Mesodermal cell (in vitro differentiated cells): ENCODE results near the gene CDO1.
"Not testable (repeated sequence)": the region's sequence is repeated elsewhere in the genome, so short reads cannot be mapped to it uniquely, and the experiment has no call there.

Source experiments
- H3K27ac ChIP-seq: 2 replicates; pipeline ENCODE4 v1.7.0; 2013; ENCODE audit warnings: mild to moderate bottlenecking, low read depth, low read length, moderate library complexity; ENCODE audit not compliant: severe bottlenecking
- H3K36me3 ChIP-seq: 2 replicates; pipeline ENCODE4 v1.7.1; 2013; ENCODE audit warnings: mild to moderate bottlenecking, low read length, moderate library complexity; ENCODE audit not compliant: control insufficient read depth, insufficient read depth
- H3K4me1 ChIP-seq: one replicate; pipeline ENCODE4 v1.7.1; 2013; ENCODE audit warnings: mild to moderate bottlenecking, low read length; ENCODE audit not compliant: insufficient read depth, control insufficient read depth, poor library complexity, severe bottlenecking
- H3K4me3 ChIP-seq: 2 replicates; pipeline ENCODE4 v1.7.0; 2013; ENCODE audit warnings: low read length, control low read depth, mild to moderate bottlenecking; ENCODE audit not compliant: insufficient read depth, poor library complexity, severe bottlenecking; ENCODE audit errors: extremely low read depth
- H3K9me3 ChIP-seq: 2 replicates; pipeline ENCODE4 v1.7.1; 2013; ENCODE audit warnings: mild to moderate bottlenecking, low read length, moderate library complexity; ENCODE audit not compliant: control insufficient read depth
- WGBS, 2 experiments: methylation state at CpG; one replicate each; pipeline ENCODE4 v1.1.5; 2013; ENCODE audit warnings: missing lambda C conversion rate in 2 of 2; ENCODE audit not compliant: insufficient coverage in 2 of 2; 5-methylcytosine and 5-hydroxymethylcytosine counted together

CDO1 gene

DNA sequence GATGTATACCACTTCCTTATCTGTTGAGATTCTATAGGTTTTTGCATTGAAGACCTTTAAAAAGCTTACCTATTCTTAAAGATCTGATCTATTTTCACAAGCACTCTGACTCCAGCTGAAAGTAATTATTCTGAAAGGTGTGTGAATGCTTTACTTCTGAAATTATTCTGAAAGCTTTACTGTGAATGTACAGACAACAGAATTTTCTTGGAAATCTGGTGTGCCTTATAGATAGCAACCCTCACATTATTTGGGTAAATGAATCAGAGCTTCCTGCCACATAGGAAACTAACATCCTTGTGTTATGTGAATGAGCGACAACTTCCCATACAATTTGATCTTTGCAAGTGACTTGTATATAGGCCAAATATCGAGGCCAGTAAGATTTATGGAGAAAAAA is 6.5 kb downstream of the CDO1 start:
- no peak overlapping the region for H3K4me3 ChIP-seq
- no CpG with 5 or more reads among the region's 2 CpGs for WGBS, 2 experiments
- no peak overlapping the region for H3K27ac ChIP-seq
- no peaks in the 10 kb centered on the region for H3K36me3 ChIP-seq
- H3K4me1 ChIP-seq = no peaks in the 10 kb centered on the region
- H3K9me3 ChIP-seq = no peaks in the 10 kb centered on the region

- not testable (repeated sequence) for H3K4me1 ChIP-seq, H3K9me3 ChIP-seq, H3K27ac ChIP-seq, H3K4me3 ChIP-seq, H3K36me3 ChIP-seq
- 100% methylated on average over 1 of the region's 2 CpGs; no CpG with 5 or more reads in 1 of the 2 experiments for WGBS, 2 experiments
Observed at GRCh38 chr5:115808066-115808465, 8.4 kb downstream of the CDO1 start.

GRCh38 chr5:115807654-115808052 is 8.8 kb downstream of the CDO1 start:
- no peaks in the 10 kb centered on the region for H3K9me3 ChIP-seq
- no peak overlapping the region for H3K4me3 ChIP-seq
- H3K27ac ChIP-seq = no peak overlapping the region
- WGBS, 2 experiments = no CpG with 5 or more reads among the region's 2 CpGs
- no peaks in the 10 kb centered on the region for H3K4me1 ChIP-seq
- H3K36me3 ChIP-seq = no peaks in the 10 kb centered on the region

DNA sequence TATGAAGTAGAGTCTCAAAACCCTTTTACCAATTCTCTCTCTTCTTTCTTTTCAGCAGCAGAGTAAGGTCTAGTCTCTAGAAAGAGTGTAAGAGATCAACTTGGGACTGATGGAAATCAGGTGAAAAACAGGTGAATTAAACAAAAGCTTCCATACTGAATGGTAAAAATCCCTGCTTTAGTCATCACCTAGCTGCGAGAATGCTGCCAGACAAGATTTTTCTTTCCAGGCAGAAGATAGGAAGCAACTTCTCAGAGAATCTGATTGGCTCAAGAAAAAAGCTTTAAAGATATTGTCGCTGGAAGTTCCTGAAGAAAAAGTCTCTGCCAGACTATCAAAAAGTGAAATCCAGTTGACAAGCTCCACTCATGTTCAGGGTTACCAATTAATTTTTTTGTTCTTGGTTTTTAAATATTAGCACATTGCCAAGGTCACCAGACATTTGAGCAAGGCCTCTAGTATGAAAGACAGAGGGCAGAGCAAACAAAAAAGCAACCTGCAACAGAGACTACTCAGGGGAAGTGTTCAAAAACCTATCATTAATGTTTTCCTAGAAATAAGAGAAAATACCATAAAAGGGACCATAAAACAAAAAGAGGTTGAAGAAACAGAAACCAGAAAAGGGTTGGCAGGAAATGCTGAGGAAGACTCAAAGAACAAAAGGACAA is 9.3 kb downstream of the CDO1 start:
- 94 to 95% methylated on average over 2 of the region's 2 CpGs for WGBS, 2 experiments
- H3K4me3 ChIP-seq = no peak overlapping the region
- H3K4me1 ChIP-seq = no peaks in the 10 kb centered on the region
- no peaks in the 10 kb centered on the region for H3K9me3 ChIP-seq
- H3K36me3 ChIP-seq = no peaks in the 10 kb centered on the region
- no peak overlapping the region for H3K27ac ChIP-seq

DNA sequence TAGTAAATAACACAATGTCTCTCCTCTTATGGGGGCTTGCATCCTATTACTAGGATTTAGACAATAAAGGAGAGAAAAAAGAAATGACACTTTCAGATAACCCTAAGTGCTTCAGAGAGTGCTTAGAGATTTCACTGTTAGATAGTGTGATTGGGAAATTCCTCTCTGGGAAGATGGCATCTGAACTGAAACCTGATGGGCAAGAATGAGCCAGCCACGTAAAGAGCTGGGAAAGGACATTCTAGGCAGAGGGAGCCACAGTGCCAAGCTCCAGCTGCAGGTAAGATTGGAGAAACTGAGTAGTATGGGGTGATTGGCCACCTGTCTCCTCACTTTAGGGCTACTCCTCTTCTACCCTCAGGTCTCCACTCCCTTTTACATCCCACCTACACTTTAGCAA is 14.5 kb downstream of the CDO1 start:
- Histone ChIP-seq H3K4me3 (no peak overlapping the region), H3K4me1 (no peaks in the 10 kb centered on the region), H3K27ac (no peak overlapping the region), H3K36me3 (no peaks in the 10 kb centered on the region), H3K9me3 (no peaks in the 10 kb centered on the region)
- 60 to 100% methylated on average over 1 of the region's 1 CpG for WGBS, 2 experiments

DNA sequence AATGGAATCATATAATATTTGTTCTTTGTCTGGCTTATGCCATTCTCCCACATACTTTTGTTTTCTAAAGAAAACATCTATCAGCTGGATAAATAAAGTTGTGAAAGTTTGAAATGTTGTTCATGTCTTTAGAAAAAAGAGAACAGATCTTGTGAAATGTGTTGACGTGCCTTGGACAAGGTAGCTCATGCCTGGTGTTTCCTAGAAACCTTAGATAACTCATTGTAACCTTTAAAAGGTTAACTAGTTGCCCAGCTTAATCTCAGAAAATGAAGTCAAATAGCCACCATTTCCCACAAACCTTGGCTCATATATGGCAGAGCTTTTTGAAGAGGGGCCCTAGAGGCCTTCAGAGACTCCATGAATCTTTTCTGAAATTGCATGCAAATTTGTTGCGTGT is 15.3 kb downstream of the CDO1 start:
- no peak overlapping the region for H3K27ac ChIP-seq
- no peak overlapping the region for H3K4me3 ChIP-seq
- H3K9me3 ChIP-seq = no peaks in the 10 kb centered on the region
- WGBS, 2 experiments = 86 to 100% methylated on average over 1 of the region's 2 CpGs
- H3K4me1 ChIP-seq = no peaks in the 10 kb centered on the region
- H3K36me3 ChIP-seq = no peaks in the 10 kb centered on the region

- Histone ChIP-seq H3K4me1 (no peaks in the 10 kb centered on the region), H3K36me3 (no peaks in the 10 kb centered on the region), H3K9me3 (no peaks in the 10 kb centered on the region), H3K27ac (no peak overlapping the region), H3K4me3 (no peak overlapping the region)
- WGBS, 2 experiments = 94 to 100% methylated on average over 1 to 2 of the region's 2 CpGs
Observed at GRCh38 chr5:115800108-115800507, 16.4 kb downstream of the CDO1 start.

DNA sequence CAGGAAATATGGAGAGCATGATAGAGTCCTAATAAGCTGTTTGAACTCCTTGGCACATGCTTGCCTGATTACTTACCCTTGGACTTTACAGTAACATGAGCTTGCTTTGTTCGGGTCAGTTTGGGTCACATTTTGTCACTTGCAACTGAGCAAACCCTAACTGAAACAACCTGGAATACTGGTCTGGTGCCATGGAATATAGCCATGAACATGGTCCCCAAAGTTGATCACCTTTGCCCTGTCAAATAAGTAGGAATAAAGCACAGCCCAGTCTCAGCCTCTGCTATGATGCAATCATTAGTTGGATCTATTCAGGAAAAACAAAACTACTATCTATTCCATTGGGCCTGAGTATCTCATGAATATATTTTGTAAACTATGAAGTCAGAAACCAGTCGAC is 18.2 kb downstream of the CDO1 start:
- Histone ChIP-seq H3K27ac (no peak overlapping the region), H3K9me3 (no peaks in the 10 kb centered on the region), H3K36me3 (no peaks in the 10 kb centered on the region), H3K4me3 (no peak overlapping the region), H3K4me1 (no peaks in the 10 kb centered on the region)
- 85 to 100% methylated on average over 1 to 2 of the region's 2 CpGs for WGBS, 2 experiments

DNA sequence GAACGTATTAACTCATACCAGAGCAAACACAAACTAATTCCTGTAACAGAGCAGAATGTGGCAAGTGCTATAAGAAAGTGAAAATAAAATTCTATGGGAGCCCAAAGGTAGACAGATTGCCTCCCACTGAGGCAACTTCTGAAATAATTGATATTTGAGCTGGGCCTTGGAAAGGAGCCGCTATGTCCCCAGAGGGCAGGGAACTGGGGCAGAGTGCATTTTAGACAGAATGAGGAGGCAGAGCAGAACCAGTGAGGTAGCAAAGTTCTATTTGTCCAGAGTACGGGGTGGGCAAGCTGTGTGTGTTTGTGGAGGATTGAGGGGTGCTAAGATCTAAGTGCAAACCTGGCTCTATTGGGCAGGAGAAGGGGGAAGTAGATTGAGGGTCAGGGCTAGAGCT is 19.8 kb downstream of the CDO1 start:
- Histone ChIP-seq H3K4me3 (no peak overlapping the region), H3K4me1 (no peaks in the 10 kb centered on the region), H3K9me3 (no peaks in the 10 kb centered on the region), H3K27ac (no peak overlapping the region), H3K36me3 (no peaks in the 10 kb centered on the region)
- WGBS, 2 experiments = 100% methylated on average over 1 to 2 of the region's 3 CpGs

DNA sequence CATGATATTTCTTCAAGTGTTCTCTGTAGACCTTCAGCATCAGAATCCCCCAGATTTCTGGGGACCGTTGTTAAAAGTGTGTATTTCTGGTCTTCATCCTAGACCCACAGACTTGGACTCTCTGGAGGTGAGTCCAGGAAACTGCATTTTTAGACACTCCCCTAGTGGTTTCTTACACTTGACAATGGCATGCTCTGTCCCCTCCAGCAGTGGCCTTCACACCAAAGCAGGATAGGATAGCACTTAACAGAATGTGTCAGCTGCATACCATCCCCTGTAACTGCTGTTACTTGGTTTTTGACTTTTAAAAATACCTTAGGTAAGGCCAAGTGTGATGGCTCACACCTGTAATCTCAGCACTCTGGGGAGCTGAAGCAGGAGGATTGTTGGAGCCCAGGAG is 20.8 kb downstream of the CDO1 start:
- H3K27ac ChIP-seq = no peak overlapping the region
- no peaks in the 10 kb centered on the region for H3K4me1 ChIP-seq
- 75% methylated on average over 1 of the region's 1 CpG; no CpG with 5 or more reads in 1 of the 2 experiments for WGBS, 2 experiments
- H3K4me3 ChIP-seq = no peak overlapping the region
- no peaks in the 10 kb centered on the region for H3K9me3 ChIP-seq
- H3K36me3 ChIP-seq = no peaks in the 10 kb centered on the region

- H3K4me1 ChIP-seq = no peaks in the 10 kb centered on the region
- WGBS, 2 experiments = no CpG with 5 or more reads among the region's 1 CpG
- no peak overlapping the region for H3K4me3 ChIP-seq
- no peak overlapping the region for H3K27ac ChIP-seq
- no peaks in the 10 kb centered on the region for H3K36me3 ChIP-seq
- no peaks in the 10 kb centered on the region for H3K9me3 ChIP-seq
Observed at GRCh38 chr5:115788440-115788839, 28.0 kb downstream of the CDO1 start.
